CD1c-positive myeloid dendritic cell (primary cell): ENCODE data around the gene TRRAP.

Experiments
- DNase-seq: peaks from one replicate; pipeline ENCODE4 v3.0.0-alpha.2; 2016; ENCODE audit errors: extremely low spot score

Gene TRRAP

GRCh38 chr7:98988641-98989040 lies 110.3 kb downstream of the TRRAP start:
- DNase-seq: no peak

GRCh38 chr7:98990356-98990755 lies 112.0 kb downstream of the TRRAP start:
- DNase-seq: no peak

- DNase-seq: no peak
Measured at GRCh38 chr7:98991141-98991540, 112.8 kb downstream of the TRRAP start.

- no peak for DNase-seq
Measured at GRCh38 chr7:98992076-98992475, 113.7 kb downstream of the TRRAP start.

- no peak for DNase-seq
Measured at GRCh38 chr7:98993024-98993897, 114.9 kb downstream of the TRRAP start.

GRCh38 chr7:98994046-98994944 lies 116.0 kb downstream of the TRRAP start:
- no peak for DNase-seq

GRCh38 chr7:98995111-98995510 lies 116.8 kb downstream of the TRRAP start:
- DNase-seq: no peak

- DNase-seq: no peak
Measured at GRCh38 chr7:98995523-98996149, 117.3 kb downstream of the TRRAP start.

- no peak for DNase-seq
Measured at GRCh38 chr7:98996150-98996552, 117.8 kb downstream of the TRRAP start.

GRCh38 chr7:98997846-98998245 lies 119.5 kb downstream of the TRRAP start:
- no peak for DNase-seq

GRCh38 chr7:98998821-98999725 lies 120.7 kb downstream of the TRRAP start:
- DNase-seq: no peak

GRCh38 chr7:99000196-99000903 lies 122.0 kb downstream of the TRRAP start:
- no peak for DNase-seq

GRCh38 chr7:99000904-99001465 lies 122.7 kb downstream of the TRRAP start:
- no peak for DNase-seq

- no peak for DNase-seq
Measured at GRCh38 chr7:99001482-99002147, 123.3 kb downstream of the TRRAP start.

- no peak for DNase-seq
Measured at GRCh38 chr7:99002148-99002826, 124.0 kb downstream of the TRRAP start.

- no peak for DNase-seq
Measured at GRCh38 chr7:99002827-99003212, 124.5 kb downstream of the TRRAP start.

GRCh38 chr7:99003419-99003818 lies 125.1 kb downstream of the TRRAP start:
- no peak for DNase-seq

- no peak for DNase-seq
Measured at GRCh38 chr7:99004216-99004615, 125.9 kb downstream of the TRRAP start.
